Osteoblast (primary cell): ENCODE measurements around the gene RFC5. TPM values are rescaled to one million over a fixed set of nuclear protein-coding genes. Genes with fewer than 3 reads are reported as not detected.
"Not testable (repeated sequence)": the region's sequence is repeated elsewhere in the genome, so short reads cannot be mapped to it uniquely, and the experiment has no call there.

Experiments used
- DNase-seq: peaks from one replicate; pipeline ENCODE4 v3.0.0; 2011; ENCODE audit warnings: low spot score, mixed read lengths; ENCODE audit not compliant: insufficient read length; ENCODE audit errors: missing footprints
- H2AFZ ChIP-seq: 2 replicates; pipeline ENCODE4 v1.6.0; 2011; ENCODE audit warnings: mild to moderate bottlenecking, low read length
- H3K27ac ChIP-seq: 2 replicates; pipeline ENCODE4 v1.5.1; 2011; ENCODE audit warnings: mild to moderate bottlenecking, low read depth, low read length, moderate library complexity
- H3K27me3 ChIP-seq: 2 replicates; pipeline ENCODE4 v1.6.0; 2012; ENCODE audit warnings: mild to moderate bottlenecking, control low read depth, inconsistent platforms, low read length, moderate library complexity; ENCODE audit not compliant: insufficient read depth
- H3K36me3 ChIP-seq: 2 replicates; pipeline ENCODE4 v1.5.1; 2011; ENCODE audit warnings: mild to moderate bottlenecking, low read length, control low read depth, moderate library complexity; ENCODE audit not compliant: insufficient read depth
- H3K4me1 ChIP-seq: 2 replicates; pipeline ENCODE4 v1.5.1; 2011; ENCODE audit warnings: mild to moderate bottlenecking, low read length, control low read depth, moderate library complexity; ENCODE audit not compliant: insufficient read depth
- H3K4me2 ChIP-seq: 2 replicates; pipeline ENCODE4 v1.6.0; 2011; ENCODE audit warnings: mild to moderate bottlenecking, low read length; ENCODE audit not compliant: insufficient read depth
- H3K4me3 ChIP-seq: fragments of 200-600 bp; sonication (generic); 3 replicates; pipeline ENCODE4 v1.5.1; 2012; ENCODE audit warnings: mild to moderate bottlenecking, low read length, inconsistent platforms; ENCODE audit not compliant: insufficient read depth
- H3K79me2 ChIP-seq: 2 replicates; pipeline ENCODE4 v1.6.0; 2012; ENCODE audit warnings: mild to moderate bottlenecking, low read length, control low read depth, inconsistent platforms; ENCODE audit not compliant: insufficient read depth
- H3K9me3 ChIP-seq: 2 replicates; pipeline ENCODE4 v1.5.1; 2011; ENCODE audit warnings: low read depth, low read length, control low read depth
- H4K20me1 ChIP-seq: 2 replicates; pipeline ENCODE4 v1.6.0; 2012; ENCODE audit warnings: mild to moderate bottlenecking, low read length, control low read depth; ENCODE audit not compliant: insufficient read depth
- CTCF ChIP-seq: IDR thresholded peaks from 2 replicates; pipeline ENCODE4 v1.5.1; 2011; ENCODE audit warnings: mild to moderate bottlenecking, low read depth, low read length, moderate library complexity; ENCODE audit errors: extremely low read depth
- total RNA-seq: library from RNA; depleted of rRNA; stranded (reverse); fragments of >200 nt; gene quantifications from 2 replicates; pipeline ENCODE4 v1.2.3, GENCODE V29; 2012

Gene RFC5
- total RNA-seq, 1 donor = 8.3 TPM

GRCh38 chr12:118065380-118065779, 48.9 kb downstream of the RFC5 start:
- TF ChIP-seq CTCF = no peak
- Histone ChIP-seq H3K27me3 (no peaks in the 10 kb centered on the region), H3K79me2 (peaks cover 14% of the 10 kb centered on the region), H3K9me3 (no peaks in the 10 kb centered on the region), H4K20me1 (no peaks in the 10 kb centered on the region), H3K4me3 (no peak overlapping the region), H3K36me3 (no peaks in the 10 kb centered on the region), H3K27ac (no peak overlapping the region), H3K4me2 (no peak overlapping the region), H2AFZ (no peak overlapping the region), H3K4me1 (peaks cover 15% of the 10 kb centered on the region)
- no peak for DNase-seq

- H3K36me3 ChIP-seq = no peaks in the 10 kb centered on the region
- no peaks in the 10 kb centered on the region for H3K79me2 ChIP-seq
- H3K27me3 ChIP-seq = no peaks in the 10 kb centered on the region
- no peak overlapping the region for H3K27ac ChIP-seq
- no peak overlapping the region for H3K4me3 ChIP-seq
- no peaks in the 10 kb centered on the region for H3K4me1 ChIP-seq
- H3K9me3 ChIP-seq = no peaks in the 10 kb centered on the region
- no peak overlapping the region for H3K4me2 ChIP-seq
- no peak for DNase-seq
- TF ChIP-seq CTCF = no peak
- no peak overlapping the region for H2AFZ ChIP-seq
- no peaks in the 10 kb centered on the region for H4K20me1 ChIP-seq
These were observed 51.9 kb downstream of the RFC5 start for GRCh38 chr12:118068445-118068844.

- Histone ChIP-seq H2AFZ (no peak overlapping the region), H3K4me3 (no peak overlapping the region), H4K20me1 (no peaks in the 10 kb centered on the region), H3K27me3 (no peaks in the 10 kb centered on the region), H3K4me1 (no peaks in the 10 kb centered on the region), H3K79me2 (no peaks in the 10 kb centered on the region), H3K9me3 (no peaks in the 10 kb centered on the region), H3K27ac (no peak overlapping the region), H3K36me3 (no peaks in the 10 kb centered on the region), H3K4me2 (no peak overlapping the region)
- no peak for DNase-seq
- TF ChIP-seq CTCF = no peak
These were observed 54.1 kb downstream of the RFC5 start for GRCh38 chr12:118070650-118071049.

- no peak for TF ChIP-seq CTCF
- Histone ChIP-seq H3K27me3 (no peaks in the 10 kb centered on the region), H3K36me3 (no peaks in the 10 kb centered on the region), H3K27ac (no peak overlapping the region), H3K9me3 (no peaks in the 10 kb centered on the region), H3K79me2 (no peaks in the 10 kb centered on the region), H4K20me1 (no peaks in the 10 kb centered on the region), H2AFZ (no peak overlapping the region), H3K4me1 (no peaks in the 10 kb centered on the region), H3K4me3 (no peak overlapping the region), H3K4me2 (no peak overlapping the region)
- DNase-seq = no peak
These were observed 57.3 kb downstream of the RFC5 start for GRCh38 chr12:118073768-118074167.

- H3K4me2 ChIP-seq, H3K36me3 ChIP-seq, H3K4me1 ChIP-seq, H3K79me2 ChIP-seq, H2AFZ ChIP-seq, H3K27me3 ChIP-seq, H3K27ac ChIP-seq, H3K9me3 ChIP-seq, H3K4me3 ChIP-seq, H4K20me1 ChIP-seq, DNase-seq: not testable (repeated sequence)
These were observed 65.0 kb downstream of the RFC5 start for GRCh38 chr12:118081521-118081920.
